ENCODE measurements around the gene LRP5. TPM values are rescaled to one million over a fixed set of nuclear protein-coding genes. Genes with fewer than 3 reads are reported as not detected.

LRP5 gene
- total and polyA plus RNA-seq, 4 experiments from 2014 or later = 0.61 to 1.9 (median 1.4) TPM; not detected in 1

DNA sequence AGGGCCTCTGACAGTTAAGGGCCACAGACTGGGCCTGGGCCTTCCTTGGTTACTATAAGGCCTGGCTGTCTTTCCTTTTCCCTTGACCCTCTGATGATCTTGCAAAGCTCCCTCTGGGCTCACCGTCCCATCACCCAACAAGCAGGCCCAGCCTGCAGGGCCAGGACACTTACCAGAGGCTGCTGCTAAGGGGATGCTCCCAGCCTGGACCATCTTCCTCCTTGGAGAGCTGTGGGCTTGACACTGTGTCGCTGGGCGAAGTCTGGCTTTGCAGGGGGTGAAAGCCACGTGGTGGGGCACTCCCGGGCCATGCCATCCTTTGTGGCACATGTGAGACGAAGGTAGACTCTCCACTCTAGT, 44.5 kb upstream of the LRP5 start:
- Histone ChIP-seq H3K36me3 (ENCODE audit: insufficient read depth, low read length) (peaks cover 16% of the 10 kb centered on the region), H3K27me3 (ENCODE audit: insufficient read depth, low read length) (no peaks in the 10 kb centered on the region), H3K4me3 (ENCODE audit: low read length in 2 of 2) (no peak overlapping the region), H3K4me1 (ENCODE audit: insufficient read depth, low read length) (peaks cover 17% of the 10 kb centered on the region), H3K27ac (ENCODE audit: low read depth, low read length) (no peak overlapping the region), H3K9me3 (ENCODE audit: control insufficient read depth in 1 of 2, low read length in 2 of 2) (no peaks in the 10 kb centered on the region)
- H3K36me3 Mint-ChIP-seq = peaks cover 16 to 34% of the 10 kb centered on the region in 2 donors
- H3K27me3 Mint-ChIP-seq = no peaks in the 10 kb centered on the region
- intact Hi-C loops (cut with micrococcal nuclease) = no loop called here
- peaks cover 16 to 39% (median 29%) of the 10 kb centered on the region in 4 donors for H3K4me1 Mint-ChIP-seq
- no peaks in the 10 kb centered on the region for H3K9me3 Mint-ChIP-seq
- ChIA-PET POLR2A (ENCODE audit: partially characterized antibody) (no interaction called here), CTCF (ENCODE audit: partially characterized antibody) (interaction anchor here (1.0 to 2.9 kb wide), 2 partner anchors 11 to 30 kb away, joined by 3 to 10 read pairs; no protein-coding TSS in a partner anchor)
- no peak overlapping the region for H3K27ac Mint-ChIP-seq
- no peak for DNase-seq
- H3K4me3 Mint-ChIP-seq = no peak overlapping the region

GRCh38 chr11:68269414-68270081, 42.8 kb upstream of the LRP5 start:
- intact Hi-C loops (cut with micrococcal nuclease) = loop anchor here (5.0 kb wide), 1 partner anchor 193 kb away; the partner anchor contains the start of gene PPP6R3
- H3K27ac Mint-ChIP-seq = peak overlapping the region in 2 of 7 donors; percentile 19 to 34

DNA sequence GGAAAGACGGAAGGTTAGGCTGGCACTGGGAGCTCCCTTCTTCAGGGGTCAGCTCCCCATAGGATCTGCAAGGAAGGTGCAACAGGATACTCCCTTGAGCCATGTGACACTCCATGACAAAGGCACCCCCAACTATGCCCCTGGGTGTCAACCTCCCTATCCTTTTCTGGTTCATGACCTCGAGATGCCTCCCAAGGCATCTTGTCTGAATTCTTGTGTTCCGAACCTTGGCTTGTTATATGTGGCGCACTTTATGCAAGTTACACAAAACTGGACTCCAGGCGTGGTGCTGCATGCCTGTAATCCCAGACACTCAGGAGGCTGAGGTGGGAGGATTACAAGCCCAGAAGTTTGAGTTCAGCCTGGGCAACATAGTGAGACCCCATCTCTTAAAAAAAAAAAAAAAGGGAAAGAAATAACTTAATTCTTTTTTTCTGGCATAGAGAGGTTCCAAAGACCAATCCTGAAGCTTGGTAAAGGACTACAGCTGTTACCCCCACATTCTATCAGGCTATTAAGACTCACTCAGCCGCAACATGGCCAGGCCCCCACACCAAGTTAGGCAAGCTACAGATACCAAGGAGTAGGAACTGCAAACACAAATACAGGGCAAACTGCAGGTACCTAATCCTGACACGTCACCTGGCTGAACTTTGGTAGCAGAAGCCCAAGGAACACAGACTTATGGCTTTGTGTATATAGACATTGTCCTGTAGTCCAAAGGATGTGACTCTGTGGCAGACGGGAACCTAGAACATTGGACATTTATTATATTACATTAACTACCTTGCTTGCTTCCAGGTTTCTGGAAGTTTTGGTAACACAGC, 42.0 kb upstream of the LRP5 start:
- ChIA-PET CTCF (ENCODE audit: partially characterized antibody) (interaction anchor here (0.8 to 1.9 kb wide), 4 partner anchors 13 to 29 kb away, joined by 4 to 10 read pairs (median 7); no protein-coding TSS in a partner anchor), POLR2A (ENCODE audit: partially characterized antibody) (interaction anchor here (1.6 to 1.8 kb wide), 2 partner anchors 11 to 13 kb away, joined by 5 to 6 read pairs; no protein-coding TSS in a partner anchor)
- Mint-ChIP-seq H3K4me3 (peak overlapping the region; percentile 90 to 96 (median 95)), H3K27ac (peak overlapping the region; percentile 94 to 99 (median 98)), H3K36me3 (peaks cover 0 to 19% of the 10 kb centered on the region in 2 donors), H3K9me3 (no peaks in the 10 kb centered on the region), H3K4me1 (peaks cover 16 to 46% (median 31%) of the 10 kb centered on the region in 4 donors), H3K27me3 (no peaks in the 10 kb centered on the region)
- Histone ChIP-seq H3K4me3 (ENCODE audit: low read length in 2 of 2) (peak overlapping the region in 1 of 2 donors; percentile 78), H3K4me1 (ENCODE audit: insufficient read depth, low read length) (peaks cover 20% of the 10 kb centered on the region), H3K9me3 (ENCODE audit: control insufficient read depth in 1 of 2, low read length in 2 of 2) (no peaks in the 10 kb centered on the region), H3K27ac (ENCODE audit: low read depth, low read length) (no peak overlapping the region), H3K36me3 (ENCODE audit: insufficient read depth, low read length) (peaks cover 16% of the 10 kb centered on the region), H3K27me3 (ENCODE audit: insufficient read depth, low read length) (no peaks in the 10 kb centered on the region)
- intact Hi-C loops (cut with micrococcal nuclease) = loop anchor here (1.0 to 5.0 kb wide), 2 partner anchors 27 to 192 kb away; partner anchors contain the start of gene PPP6R3
- DNase-seq = no peak

More at GRCh38 chr11:68269414-68270081, 42.8 kb upstream of the LRP5 start:
- Histone ChIP-seq H3K4me3 (ENCODE audit: low read length in 2 of 2) (no peak overlapping the region), H3K4me1 (ENCODE audit: insufficient read depth, low read length) (peaks cover 20% of the 10 kb centered on the region), H3K27me3 (ENCODE audit: insufficient read depth, low read length) (no peaks in the 10 kb centered on the region), H3K27ac (ENCODE audit: low read depth, low read length) (no peak overlapping the region), H3K36me3 (ENCODE audit: insufficient read depth, low read length) (peaks cover 16% of the 10 kb centered on the region), H3K9me3 (ENCODE audit: control insufficient read depth in 1 of 2, low read length in 2 of 2) (no peaks in the 10 kb centered on the region)
- no peaks in the 10 kb centered on the region for H3K9me3 Mint-ChIP-seq
- no peaks in the 10 kb centered on the region for H3K27me3 Mint-ChIP-seq
- peak overlapping the region in 3 of 8 donors; percentile 32 to 46 (median 39) for H3K4me3 Mint-ChIP-seq
- ChIA-PET CTCF (ENCODE audit: partially characterized antibody) (interaction anchor here (1.2 to 1.9 kb wide), 2 partner anchors 26 to 28 kb away, joined by 4 to 10 read pairs; no protein-coding TSS in a partner anchor), POLR2A (ENCODE audit: partially characterized antibody) (interaction anchor here (1.8 kb wide), 1 partner anchor 12 kb away, joined by 6 read pairs; no protein-coding TSS in a partner anchor)
- H3K4me1 Mint-ChIP-seq = peaks cover 16 to 46% (median 31%) of the 10 kb centered on the region in 4 donors
- H3K36me3 Mint-ChIP-seq = peaks cover 6 to 25% of the 10 kb centered on the region in 2 donors
- DNase-seq = no peak

- ChIA-PET POLR2A (ENCODE audit: partially characterized antibody) (interaction anchor here (1.0 to 1.8 kb wide), 8 partner anchors 11 to 69 kb away, joined by 3 to 11 read pairs (median 4); no protein-coding TSS in a partner anchor), CTCF (ENCODE audit: partially characterized antibody) (interaction anchor here (0.8 to 1.9 kb wide), 7 partner anchors 13 to 29 kb away, joined by 4 to 12 read pairs (median 10); no protein-coding TSS in a partner anchor)
- H3K4me1 ChIP-seq (ENCODE audit: insufficient read depth, low read length) = peaks cover 20% of the 10 kb centered on the region
- peaks cover 0 to 18% of the 10 kb centered on the region in 2 donors for H3K36me3 Mint-ChIP-seq
- H3K27ac ChIP-seq (ENCODE audit: low read depth, low read length) = peak overlapping the region; percentile 89
- H3K27me3 Mint-ChIP-seq = no peaks in the 10 kb centered on the region
- peaks cover 11% of the 10 kb centered on the region for H3K36me3 ChIP-seq (ENCODE audit: insufficient read depth, low read length)
- H3K27ac Mint-ChIP-seq = peak overlapping the region; percentile 94 to 99 (median 98)
- peak; percentile 50 to 71 (median 61) for DNase-seq
- H3K4me3 ChIP-seq (ENCODE audit: low read length in 2 of 2) = peak overlapping the region; percentile 78 to 79
- peaks cover 16 to 46% (median 31%) of the 10 kb centered on the region in 4 donors for H3K4me1 Mint-ChIP-seq
- no peaks in the 10 kb centered on the region for H3K9me3 ChIP-seq (ENCODE audit: control insufficient read depth in 1 of 2, low read length in 2 of 2)
- no peaks in the 10 kb centered on the region for H3K27me3 ChIP-seq (ENCODE audit: insufficient read depth, low read length)
- peak overlapping the region; percentile 90 to 96 (median 95) for H3K4me3 Mint-ChIP-seq
- intact Hi-C loops (cut with micrococcal nuclease) = loop anchor here (1.0 to 5.0 kb wide), 2 partner anchors 26 to 191 kb away; partner anchors contain the start of gene PPP6R3
- H3K9me3 Mint-ChIP-seq = no peaks in the 10 kb centered on the region
These were observed 41.2 kb upstream of the LRP5 start for GRCh38 chr11:68271023-68271780.

DNA sequence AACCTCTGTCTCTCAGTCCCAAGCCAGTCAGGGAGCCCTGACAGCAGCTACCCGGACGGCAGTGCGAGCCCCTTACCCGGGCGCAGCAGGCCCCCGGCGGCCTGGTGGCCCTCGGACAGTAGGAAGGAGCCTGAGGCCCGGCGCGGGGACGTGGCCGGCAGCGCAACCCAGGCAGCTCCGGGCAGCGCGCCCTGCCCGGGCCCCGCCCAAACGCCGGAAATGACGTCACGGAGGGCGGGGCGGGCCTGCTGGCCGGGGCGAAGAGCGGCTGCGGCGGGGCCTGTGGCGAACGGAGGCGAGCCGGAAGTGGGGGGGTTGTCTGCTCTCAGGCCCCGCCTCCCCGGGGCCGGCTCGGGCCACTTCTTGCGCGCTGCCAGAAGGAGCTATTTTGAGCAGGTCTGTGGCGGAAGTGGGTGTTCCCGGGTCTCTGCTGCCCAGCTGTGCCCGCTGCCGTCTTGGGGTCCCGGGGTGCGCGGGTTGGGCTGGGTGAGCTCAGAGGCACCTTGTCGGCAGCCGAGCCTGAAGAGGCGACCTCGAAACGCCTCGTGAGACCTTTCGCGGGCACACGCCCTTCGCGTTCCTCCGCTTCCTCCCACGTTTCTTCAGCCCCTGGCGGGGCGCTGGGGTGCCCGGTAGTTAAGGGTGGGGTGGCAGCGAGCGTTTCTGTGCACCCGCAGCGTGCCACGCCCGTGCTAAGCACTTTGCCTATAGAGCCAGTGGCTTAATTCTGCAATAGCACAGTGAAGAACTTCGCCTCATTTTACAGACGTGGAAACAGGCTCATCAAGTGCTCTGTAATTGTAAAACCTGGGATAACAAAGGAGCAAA, 40.4 kb upstream of the LRP5 start, which contains the start of gene C11orf24:
TSS of gene C11orf24 (minus strand) at position 193 of the 828 bp plus-strand sequence. CDS start 8,206 bp downstream, outside the sequence.
- H3K27me3 Mint-ChIP-seq = no peaks in the 10 kb centered on the region
- peak within 1 kb of the TSS; percentile 94 to 99 (median 98) for H3K27ac Mint-ChIP-seq
- ChIA-PET POLR2A (ENCODE audit: partially characterized antibody) (interaction anchor here (0.6 to 1.6 kb wide), 10 partner anchors 10 to 188 kb away, joined by 3 to 11 read pairs (median 4); partner anchors contain the start of gene PPP6R3), CTCF (ENCODE audit: partially characterized antibody) (interaction anchor here (1.1 to 1.9 kb wide), 4 partner anchors 14 to 27 kb away, joined by 3 to 12 read pairs (median 8); no protein-coding TSS in a partner anchor)
- Histone ChIP-seq H3K9me3 (ENCODE audit: control insufficient read depth in 1 of 2, low read length in 2 of 2) (no peaks in the 10 kb centered on the region), H3K27me3 (ENCODE audit: insufficient read depth, low read length) (no peaks in the 10 kb centered on the region), H3K36me3 (ENCODE audit: insufficient read depth, low read length) (peaks cover 3% of the 10 kb centered on the region), H3K4me3 (ENCODE audit: low read length in 2 of 2) (peak within 1 kb of the TSS; percentile 78 to 79), H3K4me1 (ENCODE audit: insufficient read depth, low read length) (peaks cover 20% of the 10 kb centered on the region), H3K27ac (ENCODE audit: low read depth, low read length) (peak within 1 kb of the TSS; percentile 89)
- H3K36me3 Mint-ChIP-seq = peaks cover 0 to 12% of the 10 kb centered on the region in 2 donors
- H3K9me3 Mint-ChIP-seq = no peaks in the 10 kb centered on the region
- DNase-seq = peak; percentile 91 to 95 (median 91)
- peak within 1 kb of the TSS; percentile 90 to 98 (median 96) for H3K4me3 Mint-ChIP-seq
- H3K4me1 Mint-ChIP-seq = peaks cover 16 to 46% (median 31%) of the 10 kb centered on the region in 4 donors
- intact Hi-C loops (cut with micrococcal nuclease) = loop anchor here (1.0 to 5.0 kb wide), 4 partner anchors 15 to 190 kb away; partner anchors contain the start of genes KMT5B and PPP6R3

Measured in CD4-positive, alpha-beta memory T cell (primary cell).